Adrenal gland (tissue), 19 donors: Measurements from ENCODE around the gene RASSF1. TPM values are rescaled to one million over a fixed set of nuclear protein-coding genes. Genes with fewer than 3 reads are reported as not detected.
A peak's percentile ranks its signal among the peaks of the same experiment; 100 is the strongest.

ENCODE experiments used
- DNase-seq, 7 donors: peaks; one replicate each; pipeline ENCODE4 v3.0.0-alpha.2; 2019 to 2020
- H3K27ac ChIP-seq, 5 donors: fragments of 200-600 bp; sonication (generic) in 4 of 5; 1 replicate in 3 of 5; 2 replicates in 2 of 5; pipeline versions ENCODE4 v1.5.1 to v1.8.0; 2016 to 2020; ENCODE audit warnings: mild to moderate bottlenecking in 1 of 5
- H3K27me3 ChIP-seq: fragments of 200-600 bp; 2 replicates; pipeline ENCODE4 v1.8.0; 2021
- H3K36me3 ChIP-seq, 2 donors: fragments of 200-600 bp; replicated peaks in 1 of 2; 1 replicate in 1 of 2; 2 replicates in 1 of 2; pipeline versions ENCODE4 v1.5.1 to v1.8.0; 2018 to 2022
- H3K4me1 ChIP-seq, 2 donors: fragments of 200-600 bp; replicated peaks in 1 of 2; 1 replicate in 1 of 2; 2 replicates in 1 of 2; pipeline versions ENCODE4 v1.5.1 to v1.8.0; 2018 to 2021
- H3K4me3 ChIP-seq, 4 donors: fragments of 200-600 bp; sonication (generic) in 3 of 4; one replicate each; pipeline ENCODE4 v1.5.1; 2016 to 2018
- H3K9me3 ChIP-seq, 3 donors: fragments of 200-600 bp; sonication (generic) in 1 of 3; replicated peaks in 1 of 3; 1 replicate in 2 of 3; 2 replicates in 1 of 3; pipeline versions ENCODE4 v1.5.1 to v1.8.0; 2016 to 2021
- CTCF ChIP-seq, 6 experiments: fragments of 450-650 bp in 4 of 6; fragments of 200-600 bp in 2 of 6; sonication (generic) in 1 of 6; IDR thresholded peaks; 1 replicate in 5 of 6; 2 replicates in 1 of 6; pipeline versions ENCODE4 v1.5.1 to v1.8.0; 2016 to 2021; ENCODE audit warnings: antibody characterized with exemption in 6 of 6, mild to moderate bottlenecking in 2 of 6, moderate library complexity in 1 of 6
- POLR2A ChIP-seq, 2 donors: fragments of 450-650 bp; IDR thresholded peaks; one replicate each; pipeline ENCODE4 v1.6.1; 2017; ENCODE audit warnings: antibody characterized with exemption in 2 of 2, mild to moderate bottlenecking in 2 of 2, moderate library complexity in 1 of 2
- WGBS, 4 donors: extraction: QIAGEN DNeasy Blood & Tissue Kit in 2 of 4; methylation state at CpG; one replicate each; pipeline versions ENCODE4 v1.1.5 to v1.1.7; 2013 to 2017; 5-methylcytosine and 5-hydroxymethylcytosine counted together
- intact Hi-C, 2 donors: fragments of 100-400 bp; cut with DNase I; formaldehyde crosslinking; loops; one replicate each; pipeline versions ENCODE4 v1.14.1 to v1.15.0; 2022 to 2023
- long read RNA-seq, 10 donors: library from polyadenylated mRNA in 3 of 10; unstranded in 2 of 10; stranded (forward) in 1 of 10; transcript quantifications; one replicate each; pipeline ENCODE4 v2.0.0 and lab custom pipeline, GENCODE V29; 2021 to 2026
- polyA plus RNA-seq, 3 donors: library from polyadenylated mRNA; stranded (reverse); fragments of 200-250 nt in 2 of 3; fragments of 350-450 nt in 1 of 3; fragmentation: Illumina TruSeq in 1 of 3; extraction: RNeasy Lipid Tissue Mini Kit (QIAGEN cat#74804) in 1 of 3; gene quantifications; one replicate each; pipeline ENCODE4 v1.2.3, GENCODE V29; 2013 to 2014
- total RNA-seq, 9 donors: library from RNA; depleted of rRNA in 4 of 9; stranded (reverse); fragments of >200 nt in 4 of 9; fragments of 120-200 nt in 1 of 9; fragmentation: NEBNext Ultra II Directional in 1 of 9; extraction: Animal tissue kit (Norgen Biotek cat#: 25700) in 1 of 9; gene quantifications; one replicate each; pipeline versions ENCODE4 v1.1.0 to v1.2.4, GENCODE V29; 2013 to 2023
- donor health status: healthy with polysubstance abuse.
- donor health status: Bipolar disorder and iron deficiency.
- donor health status: DM: yes; HTN: yes; CAD: no.
- donor health status: DM: no; HTN: no; CAD: no.
- donor health status: DM: no; HTN: no; CAD: no.
- donor health status: DM: yes; HTN: yes; CAD: no.

Gene RASSF1, protein sequence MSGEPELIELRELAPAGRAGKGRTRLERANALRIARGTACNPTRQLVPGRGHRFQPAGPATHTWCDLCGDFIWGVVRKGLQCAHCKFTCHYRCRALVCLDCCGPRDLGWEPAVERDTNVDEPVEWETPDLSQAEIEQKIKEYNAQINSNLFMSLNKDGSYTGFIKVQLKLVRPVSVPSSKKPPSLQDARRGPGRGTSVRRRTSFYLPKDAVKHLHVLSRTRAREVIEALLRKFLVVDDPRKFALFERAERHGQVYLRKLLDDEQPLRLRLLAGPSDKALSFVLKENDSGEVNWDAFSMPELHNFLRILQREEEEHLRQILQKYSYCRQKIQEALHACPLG
- 10 to 100 TPM in 8 of 9 donors, 1 to 10 TPM in 1; 9.8 to 27.4 (median 14.7) TPM for total RNA-seq
- 10 to 100 TPM in 2 of 3 donors, 1 to 10 TPM in 1; 9.6 to 26.4 (median 23.5) TPM for polyA plus RNA-seq
- long read RNA-seq, donor 1, transcript RASSF1-201 (5 exons, 1,757 nt), result major isoform, 8 of 8 reads
- long read RNA-seq, donor 1, partial matches to known transcripts, result 0 of 8 reads
- long read RNA-seq, donor 1, other reads (novel, unspliced or antisense), result 0 of 8 reads
- long read RNA-seq, donor 2, partial matches to known transcripts, result 5 of 8 reads
- long read RNA-seq, donor 2, other reads (novel, unspliced or antisense), result 0 of 8 reads
- long read RNA-seq, donor 3, partial matches to known transcripts, result 0 of 1 reads
- long read RNA-seq, donor 3, other reads (novel, unspliced or antisense), result 0 of 1 reads
- long read RNA-seq, donor 4, partial matches to known transcripts, result 1 of 7 reads
- long read RNA-seq, donor 4, other reads (novel, unspliced or antisense), result 1 of 7 reads
- long read RNA-seq, donor 5, transcript RASSF1-203 (6 exons, 1,923 nt), result minor isoform, 10 of 45 reads
- long read RNA-seq, donor 5, transcript RASSF1-201 (5 exons, 1,757 nt), result major isoform, 25 of 45 reads
- long read RNA-seq, donor 5, partial matches to known transcripts, result 3 of 45 reads
- long read RNA-seq, donor 5, other reads (novel, unspliced or antisense), result 5 of 45 reads
- long read RNA-seq, donor 6, transcript RASSF1-203 (6 exons, 1,923 nt), result major isoform, 5 of 12 reads
- long read RNA-seq, donor 6, partial matches to known transcripts, result 2 of 12 reads
- long read RNA-seq, donor 6, other reads (novel, unspliced or antisense), result 1 of 12 reads
- long read RNA-seq, donor 7, partial matches to known transcripts, result 0 of 2 reads
- long read RNA-seq, donor 7, other reads (novel, unspliced or antisense), result 0 of 2 reads
- long read RNA-seq, donor 8, transcript RASSF1-201 (5 exons, 1,757 nt), result major isoform, 9 of 16 reads
- long read RNA-seq, donor 8, partial matches to known transcripts, result 6 of 16 reads
- long read RNA-seq, donor 8, other reads (novel, unspliced or antisense), result 0 of 16 reads
- long read RNA-seq, donor 9, partial matches to known transcripts, result 0 of 1 reads
- long read RNA-seq, donor 9, other reads (novel, unspliced or antisense), result 0 of 1 reads
- long read RNA-seq, donor 10, transcript RASSF1-201 (5 exons, 1,757 nt), result major isoform, 6 of 6 reads
- long read RNA-seq, donor 10, partial matches to known transcripts, result 0 of 6 reads
- long read RNA-seq, donor 10, other reads (novel, unspliced or antisense), result 0 of 6 reads

DNA sequence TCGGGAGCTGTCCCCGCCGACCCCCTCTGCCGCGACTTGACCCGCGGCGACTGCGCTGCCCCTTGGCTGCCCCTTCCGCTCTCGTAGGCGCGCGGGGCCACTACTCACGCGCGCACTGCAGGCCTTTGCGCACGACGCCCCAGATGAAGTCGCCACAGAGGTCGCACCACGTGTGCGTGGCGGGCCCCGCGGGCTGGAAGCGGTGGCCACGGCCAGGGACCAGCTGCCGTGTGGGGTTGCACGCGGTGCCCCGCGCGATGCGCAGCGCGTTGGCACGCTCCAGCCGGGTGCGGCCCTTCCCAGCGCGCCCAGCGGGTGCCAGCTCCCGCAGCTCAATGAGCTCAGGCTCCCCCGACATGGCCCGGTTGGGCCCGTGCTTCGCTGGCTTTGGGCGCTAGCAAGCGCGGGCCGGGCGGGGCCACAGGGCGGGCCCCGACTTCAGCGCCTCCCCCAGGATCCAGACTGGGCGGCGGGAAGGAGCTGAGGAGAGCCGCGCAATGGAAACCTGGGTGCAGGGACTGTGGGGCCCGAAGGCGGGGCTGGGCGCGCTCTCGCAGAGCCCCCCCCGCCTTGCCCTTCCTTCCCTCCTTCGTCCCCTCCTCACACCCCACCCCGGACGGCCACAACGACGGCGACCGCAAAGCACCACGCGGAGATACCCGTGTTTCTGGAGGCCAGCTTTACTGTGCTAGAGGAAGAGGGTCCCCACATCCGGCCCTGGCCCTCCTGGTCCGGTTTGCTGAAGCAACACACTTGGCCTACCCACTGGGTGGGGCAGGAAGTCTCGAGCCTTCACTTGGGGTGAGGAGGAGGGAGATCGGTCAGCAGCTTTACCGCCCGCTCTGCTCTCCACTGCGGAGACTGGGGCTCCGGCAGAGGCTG is at the start of gene RASSF1:
TSS of gene RASSF1 (minus strand) at position 389 of the 882 bp plus-strand sequence. CDS start at position 358, 31 bp downstream.
- Histone ChIP-seq H3K4me3 (peak within 1 kb of the TSS in 2 of 4 donors; percentile 16 to 64), H3K36me3 (no peaks in the 10 kb centered on the region), H3K27ac (peak within 1 kb of the TSS in 4 of 5 donors; percentile 66 to 98 (median 94)), H3K4me1 (peaks cover 23 to 31% of the 10 kb centered on the region in 2 donors), H3K9me3 (no peaks in the 10 kb centered on the region), H3K27me3 (no peaks in the 10 kb centered on the region)
- peak in 3 of 7 donors; percentile 46 to 54 (median 52) for DNase-seq
- intact Hi-C loops, result no loop called here
- no peak for TF ChIP-seq CTCF (IDR thresholded peaks at IDR 0.05)
- TF ChIP-seq POLR2A (IDR thresholded peaks at IDR 0.05), result peak in 1 of 2 donors; percentile 38
- 19 to 29% (median 25%) methylated on average over 1 to 85 of the region's 85 CpGs for WGBS, 4 donors

- 84 to 96% (median 94%) methylated on average over 6 of the region's 6 CpGs for WGBS, 4 donors
- no peak overlapping the region for H3K27ac ChIP-seq
- DNase-seq, result no peak
- TF ChIP-seq POLR2A (IDR thresholded peaks at IDR 0.05) (no peak), CTCF (IDR thresholded peaks at IDR 0.05) (no peak)
- intact Hi-C loops, result no loop called here
- no peaks in the 10 kb centered on the region for H3K9me3 ChIP-seq
- no peaks in the 10 kb centered on the region for H3K27me3 ChIP-seq
- H3K4me1 ChIP-seq, result peaks cover 4 to 10% of the 10 kb centered on the region in 2 donors
- H3K4me3 ChIP-seq, result no peak overlapping the region
- H3K36me3 ChIP-seq, result no peaks in the 10 kb centered on the region
Measured at GRCh38 chr3:50389414-50389767, 48.8 kb upstream of the RASSF1 start.

DNA sequence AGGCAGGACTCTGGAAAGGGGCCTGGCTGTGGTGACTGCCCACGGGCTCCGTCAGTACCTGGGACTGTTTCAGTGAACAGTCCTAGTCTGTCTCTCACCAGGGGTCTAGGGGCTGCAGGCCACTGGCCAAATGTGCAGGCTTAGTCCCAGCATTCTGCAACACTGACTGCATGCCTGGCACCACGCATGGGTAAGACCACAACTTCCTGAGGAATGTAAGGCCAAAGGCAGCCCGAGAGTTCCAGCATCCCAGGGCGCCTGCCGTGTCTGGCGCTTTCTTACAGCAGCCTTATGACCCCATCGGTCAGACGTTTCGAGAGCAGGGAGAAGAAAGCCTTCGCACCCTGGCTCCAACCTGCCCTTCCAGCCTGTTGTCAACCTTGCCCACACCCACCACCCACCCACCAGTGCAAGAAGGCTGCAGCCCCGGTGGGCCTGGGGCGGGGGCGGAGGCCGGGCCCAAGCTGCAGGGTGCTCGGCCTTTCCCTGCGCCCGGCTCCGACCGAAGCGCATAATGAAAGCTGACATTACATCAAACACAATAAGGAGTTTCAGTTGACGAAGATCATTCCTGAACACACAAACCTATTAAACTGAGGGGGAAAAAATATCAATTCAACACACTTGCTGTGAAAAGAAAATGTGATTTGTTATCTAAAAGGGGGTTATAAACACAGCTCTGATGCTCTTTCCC is 48.2 kb upstream of the RASSF1 start:
- Histone ChIP-seq H3K4me1 (peaks cover 4 to 10% of the 10 kb centered on the region in 2 donors), H3K27ac (no peak overlapping the region), H3K9me3 (no peaks in the 10 kb centered on the region), H3K27me3 (no peaks in the 10 kb centered on the region), H3K4me3 (no peak overlapping the region), H3K36me3 (no peaks in the 10 kb centered on the region)
- TF ChIP-seq POLR2A (IDR thresholded peaks at IDR 0.05) (no peak), CTCF (IDR thresholded peaks at IDR 0.05) (no peak)
- 88 to 95% (median 88%) methylated on average over 14 to 22 of the region's 22 CpGs for WGBS, 4 donors
- intact Hi-C loops, result no loop called here
- no peak for DNase-seq
